Left cardiac atrium (tissue), 4 donors: ENCODE results near the gene TRABD. TPM values are rescaled to one million over a fixed set of nuclear protein-coding genes. Genes with fewer than 3 reads are reported as not detected.

Source experiments
- ATAC-seq, 2 donors: fragments of 200-7000 bp; cut with Tn5 transposase; one replicate each; pipeline ENCODE4 v1.9.1; 2020; ENCODE audit warnings: mild to moderate bottlenecking in 2 of 2, moderate library complexity in 2 of 2
- DNase-seq: peaks from one replicate; pipeline ENCODE4 v3.0.0-alpha.2; 2020
- intact Hi-C, 2 donors: fragments of 100-400 bp; cut with DNase I; formaldehyde crosslinking; loops; one replicate each; pipeline versions ENCODE4 v1.14.1 to v1.15.1; 2022 to 2023
- total RNA-seq, 2 donors: library from RNA; stranded (reverse); fragmentation: NEBNext Ultra II Directional; extraction: Animal tissue kit (Norgen Biotek cat#: 25700); gene quantifications; one replicate each; pipeline ENCODE4 v1.2.1, GENCODE V29; 2021
- donor health status: DM: no; HTN: yes; CAD: no.
- donor health status: DM: no; HTN: yes; CAD: no; lungs with severe emphysema.
- donor health status: DM: yes; HTN: yes; CAD: no.
- donor health status: Dilated cardiomyopathy.

The TRABD gene
- total RNA-seq, 2 donors from 2014 or later: 19.6 to 26.1 TPM

GRCh38 chr22:50225200-50225969 lies 39.7 kb downstream of the TRABD start:
- no peak for DNase-seq
- no peak for ATAC-seq
- intact Hi-C loops: no loop called here

- DNase-seq: no peak
- intact Hi-C loops: no loop called here
- ATAC-seq: no peak
Observed at GRCh38 chr22:50226063-50226874, 40.6 kb downstream of the TRABD start.

GRCh38 chr22:50226875-50227165 lies 41.1 kb downstream of the TRABD start:
- DNase-seq: no peak
- intact Hi-C loops: no loop called here
- ATAC-seq: no peak

GRCh38 chr22:50227579-50228215 lies 42.0 kb downstream of the TRABD start:
- intact Hi-C loops: no loop called here
- ATAC-seq (no peak), DNase-seq (no peak)

GRCh38 chr22:50228366-50228765 lies 42.7 kb downstream of the TRABD start:
- ATAC-seq (no peak), DNase-seq (no peak)
- intact Hi-C loops: no loop called here

GRCh38 chr22:50229370-50229769 lies 43.7 kb downstream of the TRABD start:
- no peak for DNase-seq
- no peak for ATAC-seq
- intact Hi-C loops: no loop called here

- intact Hi-C loops: no loop called here
- no peak for ATAC-seq
- no peak for DNase-seq
Observed at GRCh38 chr22:50232481-50233151, 46.9 kb downstream of the TRABD start.

GRCh38 chr22:50233223-50233622 lies 47.5 kb downstream of the TRABD start:
- no peak for DNase-seq
- ATAC-seq: no peak
- intact Hi-C loops: no loop called here

- no peak for ATAC-seq
- intact Hi-C loops: no loop called here
- no peak for DNase-seq
Observed at GRCh38 chr22:50236731-50237409, 51.2 kb downstream of the TRABD start.

- ATAC-seq (no peak), DNase-seq (no peak)
- intact Hi-C loops: no loop called here
Observed at GRCh38 chr22:50238755-50239154, 53.0 kb downstream of the TRABD start.

GRCh38 chr22:50242406-50242949 lies 56.8 kb downstream of the TRABD start:
- DNase-seq (no peak), ATAC-seq (no peak)
- intact Hi-C loops: loop anchor here in 1 of 2 donors (10.0 kb wide), 1 partner anchor 262 kb away; the partner anchor contains the start of genes LMF2 and NCAPH2

- intact Hi-C loops: loop anchor here in 1 of 2 donors (10.0 kb wide), 1 partner anchor 261 kb away; the partner anchor contains the start of genes LMF2 and NCAPH2
- DNase-seq: no peak
- ATAC-seq: no peak
Observed at GRCh38 chr22:50243685-50244419, 58.1 kb downstream of the TRABD start.

GRCh38 chr22:50244420-50245213 lies 58.9 kb downstream of the TRABD start, which contains the start of gene TUBGCP6:
TUBGCP6 (minus strand) TSS chr22:50245023; CDS start chr22:50244459, 564 bp downstream.
- DNase-seq (peak; percentile 97), ATAC-seq (peak; percentile 94 to 96)
- intact Hi-C loops: loop anchor here in 1 of 2 donors (10.0 kb wide), 1 partner anchor 260 kb away; the partner anchor contains the start of genes LMF2 and NCAPH2

GRCh38 chr22:50245214-50246072 lies 59.7 kb downstream of the TRABD start:
- ATAC-seq: peak; percentile 39 to 55
- intact Hi-C loops: loop anchor here in 1 of 2 donors (10.0 kb wide), 1 partner anchor 259 kb away; the partner anchor contains the start of genes LMF2 and NCAPH2
- no peak for DNase-seq

GRCh38 chr22:50246242-50247175 lies 60.8 kb downstream of the TRABD start:
- DNase-seq (no peak), ATAC-seq (no peak)
- intact Hi-C loops: loop anchor here in 1 of 2 donors (10.0 kb wide), 1 partner anchor 258 kb away; the partner anchor contains the start of genes LMF2 and NCAPH2
